HUES48 (cell line): ENCODE data around the gene FSTL4.

Source experiments
- H3K27ac ChIP-seq: one replicate; pipeline ENCODE4 v1.7.0; 2013; ENCODE audit warnings: low read depth, low read length, inconsistent platforms
- H3K27me3 ChIP-seq: 2 replicates; pipeline ENCODE4 v1.6.1; 2013; ENCODE audit warnings: mild to moderate bottlenecking, low read length; ENCODE audit not compliant: control insufficient read depth, insufficient read depth
- H3K36me3 ChIP-seq: 2 replicates; pipeline ENCODE4 v1.6.1; 2013; ENCODE audit warnings: low read length; ENCODE audit not compliant: control insufficient read depth, insufficient read depth
- H3K4me1 ChIP-seq: 2 replicates; pipeline ENCODE4 v1.6.1; 2013; ENCODE audit warnings: mild to moderate bottlenecking, low read length; ENCODE audit not compliant: control insufficient read depth, insufficient read depth
- H3K4me3 ChIP-seq: 2 replicates; pipeline ENCODE4 v1.5.1; 2013; ENCODE audit warnings: mild to moderate bottlenecking, low read depth, low read length
- H3K9ac ChIP-seq: 2 replicates; pipeline ENCODE4 v1.6.1; 2013; ENCODE audit warnings: mild to moderate bottlenecking, low read depth, low read length, moderate library complexity
- H3K9me3 ChIP-seq: 2 replicates; pipeline ENCODE4 v1.6.1; 2013; ENCODE audit warnings: low read length; ENCODE audit not compliant: control insufficient read depth, insufficient read depth

Gene FSTL4

DNA sequence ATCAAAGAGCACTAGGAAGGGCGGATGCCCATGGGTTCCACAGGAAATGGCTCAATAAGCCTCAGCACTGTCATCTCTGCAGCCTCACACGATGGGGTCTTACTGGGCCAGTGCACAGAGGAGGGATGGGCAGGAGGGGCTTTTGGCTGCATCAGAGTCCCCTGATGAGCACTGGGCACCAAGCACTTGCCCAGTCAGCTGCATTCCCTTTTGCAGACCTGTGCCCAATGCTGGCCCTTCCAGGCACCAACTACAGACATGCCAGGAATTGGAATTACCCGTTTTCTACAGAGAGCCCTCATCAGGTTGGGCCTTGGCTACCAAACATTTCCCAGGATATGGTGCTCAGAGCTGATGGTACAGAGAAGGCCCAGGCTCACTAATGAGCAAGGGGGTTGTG is 378.1 kb downstream of the FSTL4 start:
- H3K27me3 ChIP-seq: no peaks in the 10 kb centered on the region
- peaks cover 6% of the 10 kb centered on the region; the same call in 1 of the 2 replicates for H3K4me1 ChIP-seq
- H3K36me3 ChIP-seq: no peaks in the 10 kb centered on the region
- H3K9me3 ChIP-seq: no peaks in the 10 kb centered on the region
- H3K9ac ChIP-seq: no peak overlapping the region
- no peak overlapping the region for H3K27ac ChIP-seq
- no peak overlapping the region for H3K4me3 ChIP-seq

DNA sequence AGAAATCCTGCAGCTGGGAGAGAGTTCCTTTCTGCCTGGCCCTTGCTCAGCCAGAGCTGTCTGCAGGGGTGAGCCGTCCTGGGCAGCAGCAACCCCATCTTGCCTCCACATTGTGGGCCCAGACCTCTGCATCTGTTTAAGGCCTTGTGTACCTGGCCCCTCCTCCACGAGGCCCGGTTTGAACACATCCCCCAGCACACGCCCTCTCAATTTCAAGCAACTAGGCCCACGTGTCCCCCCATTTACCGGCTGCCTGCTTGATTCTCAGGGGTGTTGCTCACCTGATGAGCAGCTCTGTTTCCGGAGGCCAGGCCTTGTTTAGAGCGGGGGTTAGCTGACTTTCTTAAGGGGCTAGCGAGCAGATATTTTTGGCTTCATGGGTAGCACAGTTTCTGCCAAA is 378.7 kb downstream of the FSTL4 start:
- H3K36me3 ChIP-seq: no peaks in the 10 kb centered on the region
- no peak overlapping the region for H3K9ac ChIP-seq
- no peaks in the 10 kb centered on the region for H3K27me3 ChIP-seq
- H3K4me1 ChIP-seq: peaks cover 6% of the 10 kb centered on the region; the same call in 1 of the 2 replicates
- no peak overlapping the region for H3K4me3 ChIP-seq
- no peak overlapping the region for H3K27ac ChIP-seq
- H3K9me3 ChIP-seq: no peaks in the 10 kb centered on the region

DNA sequence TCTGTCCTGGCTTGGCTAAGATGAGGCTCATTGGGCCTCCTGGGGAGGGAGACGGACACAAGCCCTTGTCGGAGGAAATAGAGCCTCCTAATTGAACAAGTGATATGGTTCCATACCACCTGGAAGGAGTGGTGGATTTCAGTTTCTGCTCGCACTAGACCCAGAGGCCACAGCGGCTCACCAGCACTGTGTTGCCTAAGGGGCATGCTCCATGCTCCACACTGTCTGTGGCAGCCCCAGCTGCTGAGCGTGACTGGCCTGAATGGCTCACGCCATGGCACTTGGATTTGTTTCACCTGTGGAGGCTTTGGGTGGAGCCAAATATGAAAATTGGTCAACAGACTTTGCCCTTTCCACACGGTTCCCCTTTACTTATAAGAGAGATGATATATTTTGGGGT is 379.4 kb downstream of the FSTL4 start:
- H3K9me3 ChIP-seq: no peaks in the 10 kb centered on the region
- no peak overlapping the region for H3K4me3 ChIP-seq
- no peak overlapping the region for H3K27ac ChIP-seq
- peaks cover 6% of the 10 kb centered on the region; the same call in 1 of the 2 replicates for H3K4me1 ChIP-seq
- no peaks in the 10 kb centered on the region for H3K36me3 ChIP-seq
- H3K9ac ChIP-seq: no peak overlapping the region
- no peaks in the 10 kb centered on the region for H3K27me3 ChIP-seq

DNA sequence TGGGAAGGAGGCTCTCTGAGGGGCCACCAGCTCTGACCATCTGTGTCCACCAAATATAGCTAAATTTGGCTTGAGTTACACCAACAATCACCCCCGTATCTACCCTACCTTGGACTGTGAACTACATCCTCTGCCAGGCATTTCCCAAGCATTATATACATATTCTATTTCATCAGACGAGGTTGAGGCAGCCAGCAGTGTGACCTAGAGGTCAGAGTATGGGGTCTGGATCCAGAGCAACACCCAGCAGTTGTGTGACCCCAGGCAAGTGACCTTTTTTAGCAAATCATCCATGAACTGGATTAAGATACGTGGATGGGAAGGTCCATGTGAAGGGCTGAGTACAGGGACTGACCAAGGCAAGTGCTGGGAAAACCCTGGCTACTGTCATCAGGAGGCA is 379.9 kb downstream of the FSTL4 start:
- H3K27ac ChIP-seq: no peak overlapping the region
- no peaks in the 10 kb centered on the region for H3K9me3 ChIP-seq
- H3K9ac ChIP-seq: no peak overlapping the region
- no peak overlapping the region for H3K4me3 ChIP-seq
- H3K36me3 ChIP-seq: no peaks in the 10 kb centered on the region
- H3K4me1 ChIP-seq: peaks cover 6% of the 10 kb centered on the region; the same call in 1 of the 2 replicates
- no peaks in the 10 kb centered on the region for H3K27me3 ChIP-seq

DNA sequence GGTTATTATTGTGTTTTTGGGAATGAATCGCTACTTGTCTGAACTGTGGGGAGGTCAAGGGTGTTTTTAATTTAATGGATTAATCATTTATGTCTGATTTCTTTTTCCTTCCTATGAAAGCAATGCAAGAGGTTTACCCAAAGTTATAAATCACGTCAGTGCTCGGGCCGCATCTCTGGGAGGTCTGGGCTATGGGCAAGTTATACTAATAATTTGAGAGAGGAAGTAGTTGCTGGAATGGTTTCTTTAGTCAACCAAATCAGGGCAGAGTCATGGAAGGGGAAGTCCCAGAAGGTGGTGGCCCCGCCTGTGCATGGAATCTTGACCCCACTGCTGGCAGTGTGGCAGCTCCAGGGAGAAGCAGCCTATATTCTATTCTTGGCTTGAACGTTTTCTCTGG is 380.3 kb downstream of the FSTL4 start:
- Histone ChIP-seq H3K27ac (no peak overlapping the region), H3K4me1 (peaks cover 4% of the 10 kb centered on the region; the same call in 1 of the 2 replicates), H3K4me3 (no peak overlapping the region), H3K27me3 (no peaks in the 10 kb centered on the region), H3K36me3 (no peaks in the 10 kb centered on the region), H3K9me3 (no peaks in the 10 kb centered on the region), H3K9ac (no peak overlapping the region)

DNA sequence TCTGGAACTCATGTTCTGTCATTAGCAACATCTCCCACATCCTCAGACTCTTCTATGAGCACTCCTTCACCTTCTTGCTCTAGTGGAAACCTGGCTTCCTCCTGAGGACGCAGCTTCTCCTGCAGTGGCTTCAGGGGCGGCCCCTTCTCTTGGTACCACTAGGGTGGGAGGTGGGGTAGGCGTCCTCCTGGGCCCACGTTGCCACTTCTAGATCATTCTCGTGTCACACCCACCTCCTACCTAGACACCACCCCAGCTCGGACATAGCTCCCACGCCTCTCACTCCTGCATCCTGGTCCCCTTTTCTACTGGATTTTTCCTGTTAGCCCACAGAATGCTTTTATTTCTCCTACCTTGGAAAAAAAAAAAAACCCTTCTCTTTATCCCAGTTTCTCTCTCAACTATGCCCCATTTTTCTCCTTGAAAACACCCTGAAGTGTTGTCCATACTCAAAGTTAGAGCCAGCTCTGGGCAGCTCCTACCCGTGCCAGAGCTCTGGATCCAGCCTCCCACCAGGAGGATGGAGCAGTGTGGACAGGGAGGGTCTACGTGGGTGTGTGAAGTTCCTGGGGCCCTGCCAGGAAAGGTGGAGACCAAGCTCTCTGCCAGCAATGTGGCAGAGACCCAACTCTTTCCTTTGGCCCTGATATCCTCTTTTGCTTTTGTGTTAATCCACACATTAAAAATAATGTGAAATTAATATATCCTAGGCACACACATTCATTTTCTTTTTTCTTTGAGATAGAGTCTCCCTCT is 381.3 kb downstream of the FSTL4 start:
- no peaks in the 10 kb centered on the region for H3K9me3 ChIP-seq
- H3K27me3 ChIP-seq: no peaks in the 10 kb centered on the region
- H3K9ac ChIP-seq: no peak overlapping the region
- H3K36me3 ChIP-seq: no peaks in the 10 kb centered on the region
- H3K4me1 ChIP-seq: no peaks in the 10 kb centered on the region
- no peak overlapping the region for H3K27ac ChIP-seq
- no peak overlapping the region for H3K4me3 ChIP-seq

DNA sequence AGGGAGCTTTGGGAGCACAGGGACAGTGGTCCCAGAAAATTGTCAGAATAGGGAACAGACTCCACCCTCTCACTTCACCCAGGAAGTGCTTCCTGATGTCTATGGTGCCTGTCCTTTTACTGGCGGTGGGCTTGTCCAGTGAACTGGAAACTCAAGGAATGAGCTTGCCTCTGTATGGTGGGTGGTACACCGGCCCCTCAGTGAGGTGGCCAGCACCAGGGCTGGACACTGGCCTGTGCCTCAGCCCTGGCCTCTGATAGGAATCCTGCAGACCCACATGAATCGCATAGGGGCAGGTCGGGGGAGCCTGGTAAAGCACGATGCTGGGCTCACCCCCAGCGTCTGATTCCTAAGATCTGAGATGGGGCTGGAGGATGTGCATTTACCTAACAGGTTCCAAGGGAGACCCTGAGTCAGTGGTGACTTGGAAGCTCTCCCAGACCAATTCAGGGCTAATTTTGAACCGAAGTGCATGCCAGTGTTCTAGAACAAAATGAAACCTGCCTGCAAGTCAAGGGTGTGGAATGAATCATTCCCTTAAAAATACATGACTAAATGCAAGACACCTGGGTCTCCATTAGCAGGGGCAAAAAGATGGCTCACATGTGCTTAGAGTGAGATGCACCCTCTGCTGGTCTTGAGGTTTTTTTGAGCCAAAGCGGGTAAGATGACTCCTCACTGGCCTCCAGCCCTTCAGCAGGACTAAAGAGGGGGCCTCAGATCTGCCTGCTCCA is 382.2 kb downstream of the FSTL4 start:
- no peaks in the 10 kb centered on the region for H3K4me1 ChIP-seq
- no peak overlapping the region for H3K9ac ChIP-seq
- H3K27me3 ChIP-seq: no peaks in the 10 kb centered on the region
- no peaks in the 10 kb centered on the region for H3K36me3 ChIP-seq
- no peaks in the 10 kb centered on the region for H3K9me3 ChIP-seq
- no peak overlapping the region for H3K4me3 ChIP-seq
- H3K27ac ChIP-seq: no peak overlapping the region

DNA sequence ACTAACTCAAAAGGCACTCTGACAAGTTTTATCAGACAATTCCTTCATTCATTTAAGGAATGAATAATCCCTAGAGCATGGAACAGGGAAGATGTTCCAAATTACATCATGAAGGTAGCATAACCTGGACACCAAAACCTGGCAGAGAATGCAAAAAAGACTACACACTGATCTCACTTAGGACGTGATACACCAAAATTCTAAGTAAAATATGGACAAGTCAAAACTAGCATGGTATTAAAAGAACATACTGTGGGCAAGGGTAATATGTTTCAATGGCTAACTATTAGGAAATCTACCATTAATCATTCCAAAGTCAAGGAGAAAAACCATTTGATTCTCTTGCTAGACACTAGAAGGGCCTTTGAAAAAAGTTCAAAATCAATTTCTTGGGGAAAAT is 384.0 kb downstream of the FSTL4 start:
- no peaks in the 10 kb centered on the region for H3K27me3 ChIP-seq
- H3K9ac ChIP-seq: no peak overlapping the region
- H3K27ac ChIP-seq: no peak overlapping the region
- H3K4me3 ChIP-seq: no peak overlapping the region
- H3K36me3 ChIP-seq: no peaks in the 10 kb centered on the region
- H3K4me1 ChIP-seq: no peaks in the 10 kb centered on the region
- H3K9me3 ChIP-seq: no peaks in the 10 kb centered on the region

DNA sequence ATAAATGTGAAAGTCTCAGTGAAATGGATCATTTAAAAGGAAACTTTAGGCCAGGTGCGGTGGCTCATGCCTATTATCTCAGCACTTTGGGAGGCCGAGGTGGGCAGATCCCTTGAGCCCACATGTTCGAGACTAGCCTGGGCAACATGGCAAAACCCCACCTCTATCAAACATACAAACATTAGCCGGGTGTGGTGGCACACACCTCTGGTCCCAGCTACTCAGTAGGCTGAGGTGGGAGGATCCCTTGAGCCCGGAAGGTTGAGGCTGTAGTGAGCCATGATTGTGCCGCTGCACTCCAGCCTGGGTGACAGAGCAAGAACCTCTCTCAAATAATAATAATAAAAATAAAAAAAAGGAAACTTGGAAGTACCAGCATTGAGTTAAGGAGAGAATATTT is 384.4 kb downstream of the FSTL4 start:
- Histone ChIP-seq H3K36me3 (no peaks in the 10 kb centered on the region), H3K27ac (no peak overlapping the region), H3K9me3 (no peaks in the 10 kb centered on the region), H3K27me3 (no peaks in the 10 kb centered on the region), H3K9ac (no peak overlapping the region), H3K4me1 (no peaks in the 10 kb centered on the region), H3K4me3 (no peak overlapping the region)

DNA sequence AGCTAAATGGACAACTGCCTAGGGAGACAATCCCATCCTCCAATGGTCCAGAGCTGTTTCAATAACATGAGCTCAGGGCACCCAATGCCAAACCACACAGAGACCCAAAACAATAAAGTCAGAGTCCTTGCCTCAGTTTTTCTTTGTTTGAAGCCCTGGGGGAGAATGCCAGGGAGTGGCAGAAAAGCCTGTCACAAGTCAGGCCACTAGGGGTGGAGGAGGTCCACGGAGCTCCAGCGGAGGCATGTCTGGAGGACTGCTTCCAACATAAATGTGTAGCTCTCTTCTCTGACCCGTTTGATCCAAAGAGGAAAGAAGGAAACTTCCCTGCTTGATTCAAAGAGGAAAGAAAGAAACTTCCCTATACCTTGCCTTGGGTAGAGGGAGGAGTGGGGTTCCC is 385.3 kb downstream of the FSTL4 start:
- no peaks in the 10 kb centered on the region for H3K36me3 ChIP-seq
- H3K27me3 ChIP-seq: no peaks in the 10 kb centered on the region
- no peaks in the 10 kb centered on the region for H3K9me3 ChIP-seq
- no peak overlapping the region for H3K27ac ChIP-seq
- H3K4me1 ChIP-seq: no peaks in the 10 kb centered on the region
- H3K4me3 ChIP-seq: no peak overlapping the region
- no peak overlapping the region for H3K9ac ChIP-seq

DNA sequence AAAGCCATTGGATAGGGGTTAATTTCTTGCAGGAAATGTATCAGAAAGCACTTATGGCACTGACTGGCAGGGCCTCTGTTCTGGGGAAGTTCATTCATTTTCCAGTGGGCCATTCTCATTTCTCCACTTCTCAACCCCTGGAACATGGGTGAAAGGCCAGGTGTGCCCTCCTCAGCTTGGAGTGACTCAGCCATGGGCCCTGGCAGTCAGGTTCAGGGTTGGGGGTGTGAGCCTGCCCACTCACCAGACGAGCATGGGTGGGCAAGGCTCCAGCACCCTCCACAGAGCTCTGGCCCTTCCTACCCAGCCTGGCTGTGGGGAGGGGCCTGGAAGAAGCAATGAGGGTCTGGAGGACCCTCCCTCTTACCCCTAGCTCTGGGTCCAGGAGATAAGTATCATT is 386.2 kb downstream of the FSTL4 start:
- H3K4me3 ChIP-seq: no peak overlapping the region
- no peak overlapping the region for H3K9ac ChIP-seq
- no peaks in the 10 kb centered on the region for H3K9me3 ChIP-seq
- no peaks in the 10 kb centered on the region for H3K4me1 ChIP-seq
- H3K27ac ChIP-seq: no peak overlapping the region
- H3K27me3 ChIP-seq: no peaks in the 10 kb centered on the region
- H3K36me3 ChIP-seq: no peaks in the 10 kb centered on the region
